ENCODE results near the gene CRTAC1.

DNA sequence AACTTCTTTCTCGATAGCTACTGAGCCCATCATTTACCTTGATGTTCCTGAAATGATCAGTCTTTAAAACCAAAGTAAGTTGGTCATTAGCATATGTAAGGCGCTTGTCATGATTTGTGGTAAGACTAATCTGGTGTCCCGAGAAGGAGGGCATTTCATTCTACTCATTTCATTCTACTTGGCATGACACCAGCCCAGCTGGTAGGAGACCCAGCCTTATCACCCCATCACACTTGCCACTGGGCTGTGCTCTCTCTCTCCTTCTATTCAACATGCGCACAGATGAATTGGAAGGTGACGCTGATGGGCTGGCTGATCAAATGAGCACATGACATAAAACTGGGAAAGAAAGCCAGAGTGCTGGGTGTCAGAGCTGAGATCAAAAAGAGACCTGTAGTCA, 65.7 kb downstream of the CRTAC1 start:
- TF ChIP-seq CTCF (IDR thresholded peaks at IDR 0.05) (no peak), POLR2A (IDR thresholded peaks at IDR 0.05) (no peak)

All from lower leg skin (tissue), 3 donors.